Right ventricle myocardium inferior (tissue), 1 donor: Measurements from ENCODE around the gene SARM1. TPM values are rescaled to one million over a fixed set of nuclear protein-coding genes. Genes with fewer than 3 reads are reported as not detected.

Experiments
- ATAC-seq: fragments of 200-7000 bp; cut with Tn5 transposase; one replicate; pipeline ENCODE4 v1.9.1; 2020; ENCODE audit warnings: mild to moderate bottlenecking, moderate library complexity
- DNase-seq: peaks from one replicate; pipeline ENCODE4 v3.0.0; 2021; ENCODE audit errors: missing footprints
- intact Hi-C: fragments of 100-400 bp; cut with DNase I; formaldehyde crosslinking; loops from one replicate; pipeline ENCODE4 v1.11.0; 2022
- microRNA-seq: library from miRNA; unstranded; fragments of <30 nt; microRNA quantifications from one replicate; pipeline ENCODE4 v1.2.0, GENCODE V29; 2020
- total RNA-seq: library from RNA; stranded (reverse); fragmentation: NEBNext Ultra II Directional; extraction: Animal tissue kit (Norgen Biotek cat#: 25700); gene quantifications from one replicate; pipeline ENCODE4 v1.2.1, GENCODE V29; 2021
- donor health status: DM: no; HTN: yes; CAD: no; lungs with severe emphysema.

The SARM1 gene
- total RNA-seq, 1 donor from 2014 or later = 6.2 TPM

DNA sequence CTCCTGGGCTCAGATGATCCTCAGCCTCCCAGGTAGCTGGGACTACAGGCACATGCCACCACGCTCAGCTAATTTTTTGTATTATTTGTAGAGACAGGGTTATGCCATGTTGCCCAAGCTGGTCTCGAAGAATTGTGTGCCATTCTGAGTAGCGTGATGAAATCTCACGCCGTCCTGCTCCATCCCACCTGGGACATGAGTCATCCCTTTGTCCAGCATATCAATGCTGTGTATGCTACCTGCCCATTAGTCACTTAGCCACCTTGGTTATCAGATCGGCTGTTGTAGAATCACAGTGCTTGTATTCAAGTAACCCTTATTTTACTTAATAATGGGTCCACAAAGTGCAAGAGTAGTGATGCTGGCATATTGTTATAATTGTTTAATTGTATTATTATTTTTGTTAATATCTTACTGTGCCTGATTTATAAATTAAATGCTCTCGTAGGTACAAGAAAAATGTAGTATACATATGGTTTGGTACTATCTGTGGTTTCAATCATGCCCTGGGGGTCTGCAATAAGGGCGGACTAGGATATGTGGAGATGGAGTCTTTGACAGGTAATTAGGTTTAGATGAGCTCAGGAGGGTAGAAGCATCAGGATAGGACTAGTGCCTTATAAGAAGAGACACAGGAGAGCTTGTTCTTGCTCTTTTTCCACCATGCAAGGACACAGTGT, 75.4 kb downstream of the SARM1 start:
- DNase-seq = no peak
- intact Hi-C loops = no loop called here
- no peak for ATAC-seq

GRCh38 chr17:28447396-28447760, 75.9 kb downstream of the SARM1 start:
- DNase-seq (no peak), ATAC-seq (no peak)
- intact Hi-C loops = no loop called here

DNA sequence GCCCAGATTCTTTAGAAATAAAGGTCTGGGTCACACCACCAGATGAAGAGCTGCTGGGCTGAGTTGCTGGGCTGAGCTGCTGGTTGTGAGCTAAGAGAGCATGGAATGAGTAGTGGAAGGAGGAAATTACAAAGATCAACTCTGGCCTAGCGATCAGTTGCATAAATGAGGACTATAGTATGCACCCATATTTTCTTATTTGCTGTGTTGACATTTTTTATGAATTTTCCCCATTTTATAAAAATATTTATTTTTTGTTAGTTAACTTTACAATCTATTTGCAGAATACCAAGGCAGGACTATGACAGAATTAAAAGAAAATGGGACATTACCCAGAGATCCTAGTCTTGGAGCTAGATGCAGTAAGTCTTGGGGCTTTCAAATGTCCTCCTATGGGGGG, 78.4 kb downstream of the SARM1 start:
- ATAC-seq (no peak), DNase-seq (no peak)
- intact Hi-C loops = no loop called here

Small RNAs within 50 kb of the gene (microRNA-seq; reads per million reads assigned to microRNA genes)
- not detected for gene MIR4723

Other genes with a start within 250 kb of the SARM1 start
- 2.3 TPM for gene TMEM97, start 52.5 kb upstream of the SARM1 start, total RNA-seq
- 11.6 TPM for gene IFT20, start 36.2 kb upstream of the SARM1 start, total RNA-seq
- gene TNFAIP1, start 35.9 kb upstream of the SARM1 start, total RNA-seq = 32.9 TPM
- gene POLDIP2, start 14.2 kb upstream of the SARM1 start, total RNA-seq = 160 TPM
- not detected for gene SEBOX, start 6.5 kb upstream of the SARM1 start, total RNA-seq
- gene VTN, start 1.4 kb upstream of the SARM1 start, total RNA-seq = 36.9 TPM
- 7.7 TPM for gene SLC46A1, start 34.5 kb downstream of the SARM1 start, total RNA-seq
- not detected for gene SLC13A2, start 102.0 kb downstream of the SARM1 start, total RNA-seq
- gene FOXN1, start 134.7 kb downstream of the SARM1 start, total RNA-seq = not detected
- gene UNC119, start 180.9 kb downstream of the SARM1 start, total RNA-seq = 22.2 TPM
- 41.1 TPM for gene PIGS, start 199.8 kb downstream of the SARM1 start, total RNA-seq
- 396 TPM for gene ALDOC, start 205.2 kb downstream of the SARM1 start, total RNA-seq
- 1.6 TPM for gene SPAG5, start 227.3 kb downstream of the SARM1 start, total RNA-seq
- 5.0 TPM for gene RSKR, start 242.5 kb downstream of the SARM1 start, total RNA-seq